Raji (cell line): ENCODE measurements around the gene H1-8.

ENCODE experiments used
- POLR2A ChIP-seq: IDR thresholded peaks from 2 replicates; pipeline ENCODE4 v1.6.1; 2011; ENCODE audit warnings: low read depth, low read length, control low read depth; ENCODE audit not compliant: insufficient read depth

The H1-8 gene

GRCh38 chr3:129518038-129518561 lies 24.9 kb upstream of the H1-8 start:
- TF ChIP-seq POLR2A: no peak

GRCh38 chr3:129518581-129518980 lies 24.4 kb upstream of the H1-8 start:
- no peak for TF ChIP-seq POLR2A

GRCh38 chr3:129519449-129519848 lies 23.5 kb upstream of the H1-8 start:
- TF ChIP-seq POLR2A: no peak

GRCh38 chr3:129519896-129520715 lies 22.9 kb upstream of the H1-8 start:
- TF ChIP-seq POLR2A: no peak

GRCh38 chr3:129520960-129521359 lies 22.0 kb upstream of the H1-8 start:
- no peak for TF ChIP-seq POLR2A

GRCh38 chr3:129521611-129522010 lies 21.4 kb upstream of the H1-8 start:
- no peak for TF ChIP-seq POLR2A

DNA sequence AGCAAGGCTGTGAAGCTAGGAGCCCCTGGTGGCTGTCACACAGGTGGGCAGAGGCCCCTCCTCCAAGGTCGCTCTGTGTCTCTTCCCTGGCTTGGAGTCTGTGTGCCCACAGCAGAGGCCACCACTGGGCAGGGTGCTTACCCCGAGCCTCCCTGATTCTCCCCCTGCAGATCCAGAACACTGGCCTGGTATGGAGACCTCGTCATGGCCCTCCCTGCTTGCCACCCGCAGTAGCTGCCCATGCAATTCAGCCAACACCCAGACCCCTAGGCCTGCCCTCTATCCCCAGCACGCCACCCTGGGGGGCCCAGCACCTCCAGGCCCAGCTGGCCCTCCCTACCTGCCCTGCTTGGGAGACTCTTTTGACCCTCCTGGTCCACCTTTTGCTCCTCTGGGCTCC lies 20.0 kb upstream of the H1-8 start:
- TF ChIP-seq POLR2A: no peak

DNA sequence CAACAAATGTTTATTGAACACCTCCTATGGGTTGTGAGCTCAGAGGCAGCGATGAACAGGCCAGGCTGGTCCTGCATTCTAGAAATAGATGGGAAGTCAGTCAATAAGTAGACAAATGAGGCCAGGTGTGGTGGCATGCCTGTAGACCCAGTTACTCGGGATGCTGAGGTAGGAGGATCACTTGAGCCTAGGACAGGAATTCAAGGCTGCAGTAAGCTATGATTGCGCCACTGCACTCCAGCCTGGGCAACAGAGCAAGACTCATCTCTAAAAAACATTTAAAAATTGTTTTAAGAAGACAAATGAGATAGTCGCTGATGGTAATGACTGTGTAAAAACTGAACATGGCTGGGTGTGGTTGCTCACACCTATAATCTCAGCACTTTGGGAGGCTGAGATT lies 18.9 kb upstream of the H1-8 start:
- TF ChIP-seq POLR2A: no peak

DNA sequence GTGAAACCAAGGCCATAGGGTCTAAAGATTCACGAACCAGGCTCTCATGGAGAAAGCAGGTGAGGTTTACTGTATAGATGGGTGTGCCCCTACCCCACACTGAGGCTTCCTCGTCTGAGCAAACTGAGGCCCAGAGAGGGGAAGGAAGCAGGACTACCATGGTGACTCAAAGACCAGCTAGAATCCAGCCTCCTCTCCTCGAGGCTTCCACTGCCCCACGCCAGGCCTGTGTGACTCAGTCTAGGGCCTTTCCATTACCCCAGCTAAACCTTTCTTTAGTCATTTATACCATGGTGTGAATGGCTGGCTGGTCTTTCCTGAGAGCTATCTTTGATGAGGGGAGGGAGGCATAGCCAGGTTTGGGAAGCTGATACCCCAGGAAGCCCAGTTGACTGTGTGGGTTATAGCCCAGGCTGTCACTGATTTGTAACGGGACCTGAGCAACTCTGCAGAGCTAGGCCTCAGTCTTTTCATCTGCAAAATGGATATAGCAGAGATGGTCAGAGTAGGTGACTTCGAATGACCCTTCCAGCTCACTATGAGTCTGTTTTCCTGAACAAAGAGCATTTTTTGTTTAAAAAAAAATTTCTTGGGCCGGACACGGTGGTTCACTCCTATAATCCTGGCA lies 17.5 kb upstream of the H1-8 start:
- TF ChIP-seq POLR2A: no peak

- TF ChIP-seq POLR2A: no peak
Measured at GRCh38 chr3:129526121-129526900, 16.7 kb upstream of the H1-8 start.

DNA sequence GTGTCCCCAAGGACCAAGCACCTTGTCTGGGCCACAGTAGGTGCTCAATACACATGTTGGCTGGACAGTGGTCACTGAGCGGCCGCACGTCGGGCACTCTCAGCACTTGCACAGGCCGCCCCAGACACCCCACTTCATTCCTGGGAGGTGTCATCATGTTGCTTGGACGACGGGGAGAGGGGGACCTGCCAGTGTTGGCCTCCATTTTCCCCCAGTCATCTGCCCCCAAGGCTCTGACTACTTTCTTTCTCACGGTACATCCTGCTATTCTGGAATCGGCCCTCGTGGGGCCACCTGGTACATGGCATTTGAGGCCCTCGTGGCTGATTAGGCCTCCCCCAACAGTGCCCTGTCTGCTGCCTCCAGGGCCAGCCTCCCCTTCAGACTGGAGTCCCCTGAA lies 15.7 kb upstream of the H1-8 start:
- no peak for TF ChIP-seq POLR2A

- no peak for TF ChIP-seq POLR2A
Measured at GRCh38 chr3:129528589-129529100, 14.3 kb upstream of the H1-8 start, which contains the start of gene RHO. Gene RHO (plus strand): TSS chr3:129528639. CDS start chr3:129528734, 95 bp downstream.

DNA sequence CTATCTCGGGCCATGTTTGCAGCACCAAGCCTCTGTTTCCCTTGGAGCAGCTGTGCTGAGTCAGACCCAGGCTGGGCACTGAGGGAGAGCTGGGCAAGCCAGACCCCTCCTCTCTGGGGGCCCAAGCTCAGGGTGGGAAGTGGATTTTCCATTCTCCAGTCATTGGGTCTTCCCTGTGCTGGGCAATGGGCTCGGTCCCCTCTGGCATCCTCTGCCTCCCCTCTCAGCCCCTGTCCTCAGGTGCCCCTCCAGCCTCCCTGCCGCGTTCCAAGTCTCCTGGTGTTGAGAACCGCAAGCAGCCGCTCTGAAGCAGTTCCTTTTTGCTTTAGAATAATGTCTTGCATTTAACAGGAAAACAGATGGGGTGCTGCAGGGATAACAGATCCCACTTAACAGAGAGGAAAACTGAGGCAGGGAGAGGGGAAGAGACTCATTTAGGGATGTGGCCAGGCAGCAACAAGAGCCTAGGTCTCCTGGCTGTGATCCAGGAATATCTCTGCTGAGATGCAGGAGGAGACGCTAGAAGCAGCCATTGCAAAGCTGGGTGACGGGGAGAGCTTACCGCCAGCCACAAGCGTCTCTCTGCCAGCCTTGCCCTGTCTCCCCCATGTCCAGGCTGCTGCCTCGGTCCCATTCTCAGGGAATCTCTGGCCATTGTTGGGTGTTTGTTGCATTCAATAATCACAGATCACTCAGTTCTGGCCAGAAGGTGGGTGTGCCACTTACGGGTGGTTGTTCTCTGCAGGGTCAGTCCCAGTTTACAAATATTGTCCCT lies 13.4 kb upstream of the H1-8 start:
- TF ChIP-seq POLR2A: no peak

- TF ChIP-seq POLR2A: no peak
Measured at GRCh38 chr3:129530251-129530791, 12.7 kb upstream of the H1-8 start.
